ENCODE results near the gene HUS1B.

- TF ChIP-seq ZNF512 (CRISPR knock-in tag; IDR thresholded peaks at IDR 0.05) (no peak), MEF2D (CRISPR knock-in tag; IDR thresholded peaks at IDR 0.05) (no peak), MAX (IDR thresholded peaks at IDR 0.05) (no peak), ATF1 (CRISPR knock-in tag; IDR thresholded peaks at IDR 0.05) (no peak)
Measured at GRCh38 chr6:611928-612327, 45.0 kb downstream of the HUS1B start.
